Duodenal mucosa (tissue), 2 donors: ENCODE results near the gene LCE1B.

Experiments used
- H3K27ac ChIP-seq: one replicate; pipeline ENCODE4 v1.7.0; 2013; ENCODE audit warnings: low read depth, low read length
- H3K27me3 ChIP-seq, 2 donors: one replicate each; pipeline ENCODE4 v1.7.0; 2013; ENCODE audit warnings: low read length in 2 of 2, control low read depth in 1 of 2; ENCODE audit not compliant: insufficient read depth in 2 of 2, control insufficient read depth in 1 of 2
- H3K36me3 ChIP-seq, 2 donors: one replicate each; pipeline ENCODE4 v1.7.0; 2013; ENCODE audit warnings: low read length in 2 of 2, control low read depth in 1 of 2; ENCODE audit not compliant: insufficient read depth in 2 of 2, control insufficient read depth in 1 of 2
- H3K4me1 ChIP-seq, 2 donors: one replicate each; pipeline ENCODE4 v1.7.0; 2013; ENCODE audit warnings: low read length in 2 of 2, control low read depth in 1 of 2; ENCODE audit not compliant: insufficient read depth in 2 of 2, control insufficient read depth in 1 of 2
- H3K4me3 ChIP-seq, 2 donors: one replicate each; pipeline ENCODE4 v1.7.0; 2013; ENCODE audit warnings: low read length in 2 of 2, low read depth in 1 of 2
- H3K9ac ChIP-seq, 2 donors: one replicate each; pipeline ENCODE4 v1.7.0; 2013; ENCODE audit warnings: low read length in 2 of 2, low read depth in 1 of 2
- H3K9me3 ChIP-seq, 2 donors: one replicate each; pipeline ENCODE4 v1.7.0; 2013; ENCODE audit warnings: low read length in 2 of 2, control low read depth in 1 of 2; ENCODE audit not compliant: control insufficient read depth in 1 of 2

The LCE1B gene, protein sequence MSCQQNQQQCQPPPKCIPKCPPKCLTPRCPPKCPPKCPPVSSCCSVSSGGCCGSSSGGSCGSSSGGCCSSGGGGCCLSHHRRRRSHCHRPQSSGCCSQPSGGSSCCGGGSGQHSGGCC

DNA sequence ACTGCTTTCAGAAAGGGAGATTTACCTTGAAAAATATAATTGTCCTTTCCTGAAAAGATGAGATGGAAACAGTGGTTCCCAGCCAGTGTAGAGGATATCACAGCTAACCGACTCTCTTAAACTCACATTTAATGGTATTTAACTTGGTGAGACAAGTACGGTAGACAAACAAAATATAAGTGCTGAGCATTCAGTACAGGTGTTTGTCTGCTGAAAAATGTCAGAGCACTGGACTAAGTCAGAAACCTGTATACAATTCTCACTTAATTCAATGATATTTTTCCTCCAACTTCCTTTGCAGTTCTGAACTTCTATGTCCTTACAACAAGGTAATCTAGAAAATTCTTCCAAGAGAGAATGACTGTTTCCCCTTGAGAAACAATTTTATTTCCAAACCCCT lies at the start of gene LCE1B:
Gene LCE1B, plus strand, starts transcription at position 301 of the 400 bp plus-strand sequence. CDS start 476 bp downstream, outside the sequence.
- Histone ChIP-seq H3K36me3 (no peaks in the 10 kb centered on the region), H3K27ac (no peak within 1 kb of the TSS), H3K4me3 (no peak within 1 kb of the TSS), H3K27me3 (no peaks in the 10 kb centered on the region), H3K9me3 (no peaks in the 10 kb centered on the region), H3K4me1 (no peaks in the 10 kb centered on the region), H3K9ac (no peak within 1 kb of the TSS)

DNA sequence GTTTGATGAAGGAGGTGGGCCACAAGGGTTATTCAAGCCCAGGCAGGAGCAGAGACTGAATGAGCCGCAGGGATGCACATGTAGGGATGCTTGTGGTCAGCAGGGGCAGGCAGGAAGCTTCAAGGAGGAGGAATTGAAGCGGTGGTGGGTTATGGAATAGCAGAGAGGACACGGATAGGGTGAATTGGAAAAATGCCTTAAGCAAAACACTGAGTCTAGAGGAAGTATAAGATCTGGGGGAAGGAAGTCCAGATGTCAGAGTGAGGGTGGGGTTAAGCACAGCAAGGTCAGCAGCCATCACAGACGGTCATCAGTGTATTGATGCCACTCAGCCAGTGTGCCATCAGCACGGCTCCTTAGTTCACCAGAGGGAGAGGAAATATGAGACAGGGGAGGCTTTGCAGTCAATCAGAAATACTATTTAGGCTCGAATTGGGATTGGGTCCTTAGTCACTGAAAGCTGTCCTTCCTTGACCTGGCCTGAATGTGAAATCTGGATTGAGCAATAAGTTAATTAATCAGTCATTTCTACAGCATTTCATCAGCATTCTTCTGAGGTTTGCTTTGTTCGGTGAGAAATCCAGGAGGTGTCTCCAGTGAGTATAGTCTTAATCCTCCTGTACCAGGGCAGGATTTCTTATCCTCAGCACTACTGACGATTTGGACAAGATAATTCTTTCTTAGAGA lies 42.8 kb upstream of the LCE1B start:
- no peak overlapping the region for H3K9ac ChIP-seq
- no peaks in the 10 kb centered on the region for H3K4me1 ChIP-seq
- H3K27ac ChIP-seq: no peak overlapping the region
- no peak overlapping the region for H3K4me3 ChIP-seq
- no peaks in the 10 kb centered on the region for H3K27me3 ChIP-seq
- H3K9me3 ChIP-seq: no peaks in the 10 kb centered on the region
- no peaks in the 10 kb centered on the region for H3K36me3 ChIP-seq

DNA sequence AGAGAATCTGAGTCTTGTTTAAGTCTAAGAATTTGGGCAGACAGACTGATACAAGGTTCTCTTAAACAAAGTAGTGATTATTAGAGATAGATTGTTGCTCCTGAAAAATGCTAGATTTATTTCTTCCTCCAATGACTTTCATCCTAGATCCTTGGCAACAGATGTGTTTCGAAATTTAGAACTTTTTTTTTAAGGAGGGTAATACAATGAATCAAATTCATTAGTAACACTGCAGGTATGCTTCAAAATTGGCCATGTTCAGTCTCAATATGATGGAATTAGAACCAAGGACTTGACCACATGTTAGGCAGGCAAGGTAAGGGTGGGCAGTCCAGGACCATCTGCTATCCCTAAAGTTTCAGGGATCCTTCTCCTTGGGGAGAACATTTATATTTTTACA lies 41.4 kb upstream of the LCE1B start:
- H3K4me1 ChIP-seq: no peaks in the 10 kb centered on the region
- H3K9ac ChIP-seq: no peak overlapping the region
- no peak overlapping the region for H3K4me3 ChIP-seq
- no peaks in the 10 kb centered on the region for H3K27me3 ChIP-seq
- H3K9me3 ChIP-seq: no peaks in the 10 kb centered on the region
- H3K27ac ChIP-seq: no peak overlapping the region
- H3K36me3 ChIP-seq: no peaks in the 10 kb centered on the region

DNA sequence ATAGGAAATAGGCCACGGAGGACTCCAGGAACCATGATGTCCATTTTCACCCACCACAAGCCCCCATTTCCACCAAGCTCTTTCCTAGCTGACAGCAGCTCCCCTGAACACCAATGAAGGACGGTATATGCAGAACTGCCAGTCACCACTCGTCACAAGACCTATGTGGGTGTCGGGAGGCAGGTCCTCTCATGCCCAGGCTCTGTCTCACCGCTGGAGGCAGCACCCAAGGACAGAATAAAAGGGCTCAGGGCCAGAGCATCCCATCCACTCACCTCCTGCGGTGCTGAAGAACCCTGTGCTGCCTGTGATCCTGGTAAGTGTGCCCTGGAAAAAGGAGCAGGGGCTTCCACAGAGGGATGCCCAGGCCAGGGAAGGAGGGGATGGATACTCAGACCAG lies 36.9 kb upstream of the LCE1B start, which contains the start of gene LCE1F:
Gene LCE1F, plus strand, starts transcription at position 266 of the 400 bp plus-strand sequence. CDS start 1,232 bp downstream, outside the sequence.
- H3K4me1 ChIP-seq: no peaks in the 10 kb centered on the region
- H3K27me3 ChIP-seq: no peaks in the 10 kb centered on the region
- H3K9ac ChIP-seq: no peak within 1 kb of the TSS
- no peak within 1 kb of the TSS for H3K4me3 ChIP-seq
- H3K9me3 ChIP-seq: no peaks in the 10 kb centered on the region
- no peaks in the 10 kb centered on the region for H3K36me3 ChIP-seq
- no peak within 1 kb of the TSS for H3K27ac ChIP-seq

DNA sequence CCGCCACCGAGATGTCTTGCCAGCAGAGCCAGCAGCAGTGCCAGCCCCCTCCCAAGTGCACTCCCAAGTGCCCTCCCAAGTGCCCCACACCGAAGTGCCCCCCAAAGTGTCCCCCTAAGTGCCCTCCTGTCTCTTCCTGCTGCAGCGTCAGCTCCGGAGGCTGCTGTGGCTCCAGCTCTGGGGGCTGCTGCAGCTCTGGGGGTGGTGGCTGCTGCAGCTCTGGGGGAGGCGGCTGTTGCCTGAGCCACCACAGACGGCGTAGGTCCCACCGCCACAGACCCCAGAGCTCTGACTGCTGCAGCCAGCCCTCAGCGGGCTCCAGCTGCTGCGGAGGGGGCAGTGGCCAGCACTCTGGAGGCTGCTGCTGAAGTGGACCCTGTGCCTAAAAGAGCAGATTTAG lies 35.4 kb upstream of the LCE1B start:
- Histone ChIP-seq H3K9ac (no peak overlapping the region), H3K4me3 (no peak overlapping the region), H3K36me3 (no peaks in the 10 kb centered on the region), H3K4me1 (no peaks in the 10 kb centered on the region), H3K9me3 (no peaks in the 10 kb centered on the region), H3K27ac (no peak overlapping the region), H3K27me3 (no peaks in the 10 kb centered on the region)

DNA sequence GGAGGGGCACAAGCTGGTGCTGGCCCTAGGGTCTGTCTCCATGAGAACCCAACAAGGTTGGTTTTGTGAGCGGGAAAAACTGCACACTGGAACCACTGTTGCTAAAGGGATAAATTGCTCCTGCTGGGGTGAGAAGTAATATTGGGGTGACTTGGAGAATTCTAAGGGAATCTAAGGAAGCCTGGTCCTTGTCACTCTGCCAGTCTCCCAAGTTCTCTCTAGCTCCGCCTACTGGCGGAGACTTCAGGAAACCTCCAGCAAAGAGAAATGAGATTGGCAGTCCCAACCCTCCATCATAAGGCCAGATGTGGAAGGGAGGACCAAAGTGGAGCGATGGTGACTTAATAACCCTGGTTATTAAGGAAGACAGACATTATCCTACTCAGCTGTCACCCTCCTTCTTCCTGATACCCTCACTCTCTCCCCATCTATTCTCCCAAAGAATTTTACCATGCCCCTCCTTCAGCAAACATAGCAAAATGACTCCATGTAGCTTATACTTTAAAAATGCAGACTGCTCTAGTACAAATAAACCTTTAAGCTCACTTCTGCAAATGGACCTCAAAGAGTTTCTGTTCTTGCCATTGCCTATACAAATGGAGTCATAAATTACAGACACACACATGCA lies 34.1 kb upstream of the LCE1B start:
- Histone ChIP-seq H3K4me3 (no peak overlapping the region), H3K27me3 (no peaks in the 10 kb centered on the region), H3K4me1 (no peaks in the 10 kb centered on the region), H3K9me3 (no peaks in the 10 kb centered on the region), H3K36me3 (no peaks in the 10 kb centered on the region), H3K27ac (no peak overlapping the region), H3K9ac (no peak overlapping the region)

DNA sequence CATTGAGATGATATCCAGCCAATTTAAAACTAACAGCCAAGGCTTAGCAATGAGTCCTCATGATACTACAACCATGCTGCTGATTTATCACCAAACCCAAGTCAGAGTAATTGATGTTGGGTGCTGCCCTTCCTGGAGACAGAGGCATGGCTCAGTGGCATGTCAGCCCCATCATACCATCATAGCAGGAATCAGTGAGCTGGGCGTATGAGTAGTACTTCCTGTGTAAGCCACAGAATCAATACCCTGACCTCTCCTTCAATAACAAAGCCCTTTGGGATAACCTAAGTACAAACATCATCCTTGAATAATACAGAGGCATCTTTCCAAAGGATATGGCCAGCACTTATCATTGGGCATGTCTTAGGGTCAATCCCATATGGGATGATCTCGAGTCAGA lies 28.7 kb upstream of the LCE1B start:
- Histone ChIP-seq H3K27ac (no peak overlapping the region), H3K4me3 (no peak overlapping the region), H3K27me3 (no peaks in the 10 kb centered on the region), H3K9me3 (no peaks in the 10 kb centered on the region), H3K36me3 (no peaks in the 10 kb centered on the region), H3K4me1 (no peaks in the 10 kb centered on the region), H3K9ac (no peak overlapping the region)

DNA sequence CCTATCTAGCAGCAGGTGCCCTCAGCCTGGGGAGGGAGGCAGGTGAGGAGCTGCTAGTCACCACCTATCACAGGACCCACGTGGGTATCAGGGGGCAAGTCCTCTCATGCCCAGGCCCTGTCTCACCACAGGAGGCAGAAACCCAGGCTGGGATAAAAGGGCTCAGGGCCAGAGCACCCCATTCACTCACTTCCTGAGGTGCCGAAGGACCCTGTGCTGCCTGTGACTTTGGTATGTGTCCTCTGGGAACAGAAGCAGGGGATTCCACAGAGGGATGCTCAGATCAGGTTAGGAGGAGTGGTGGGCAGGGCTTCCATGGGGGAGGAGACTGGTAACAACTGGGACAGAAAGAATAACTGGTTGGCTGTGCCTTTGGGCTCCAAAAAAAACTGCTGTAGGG lies 25.7 kb upstream of the LCE1B start, which contains the start of gene LCE1E:
Gene LCE1E, plus strand, starts transcription at position 181 of the 400 bp plus-strand sequence. CDS start 1,043 bp downstream, outside the sequence.
- H3K9me3 ChIP-seq: no peaks in the 10 kb centered on the region
- H3K9ac ChIP-seq: no peak within 1 kb of the TSS
- H3K36me3 ChIP-seq: no peaks in the 10 kb centered on the region
- H3K27ac ChIP-seq: no peak within 1 kb of the TSS
- H3K27me3 ChIP-seq: no peaks in the 10 kb centered on the region
- no peaks in the 10 kb centered on the region for H3K4me1 ChIP-seq
- H3K4me3 ChIP-seq: no peak within 1 kb of the TSS

DNA sequence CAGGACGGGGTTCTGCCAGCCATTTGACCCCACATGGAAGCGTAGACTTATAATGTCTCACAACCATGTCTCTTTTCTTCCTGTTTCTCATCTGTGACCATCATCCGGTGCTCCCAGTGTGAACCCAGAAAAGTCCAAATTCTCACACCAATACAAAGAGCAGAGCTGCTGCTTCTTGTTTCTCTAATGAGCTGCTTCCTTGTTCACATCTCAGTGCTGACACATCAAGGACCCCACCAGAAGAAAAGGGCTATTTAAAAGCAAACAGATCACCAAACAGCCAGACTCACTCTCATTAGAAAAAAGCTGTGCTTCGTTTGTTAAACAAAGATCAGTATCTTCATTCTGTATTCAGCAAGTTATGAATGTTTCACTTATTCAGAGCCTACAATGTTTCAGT lies 16.1 kb upstream of the LCE1B start:
- H3K36me3 ChIP-seq: no peaks in the 10 kb centered on the region
- H3K4me3 ChIP-seq: no peak overlapping the region
- no peaks in the 10 kb centered on the region for H3K9me3 ChIP-seq
- no peak overlapping the region for H3K27ac ChIP-seq
- no peaks in the 10 kb centered on the region for H3K4me1 ChIP-seq
- H3K27me3 ChIP-seq: no peaks in the 10 kb centered on the region
- H3K9ac ChIP-seq: no peak overlapping the region

DNA sequence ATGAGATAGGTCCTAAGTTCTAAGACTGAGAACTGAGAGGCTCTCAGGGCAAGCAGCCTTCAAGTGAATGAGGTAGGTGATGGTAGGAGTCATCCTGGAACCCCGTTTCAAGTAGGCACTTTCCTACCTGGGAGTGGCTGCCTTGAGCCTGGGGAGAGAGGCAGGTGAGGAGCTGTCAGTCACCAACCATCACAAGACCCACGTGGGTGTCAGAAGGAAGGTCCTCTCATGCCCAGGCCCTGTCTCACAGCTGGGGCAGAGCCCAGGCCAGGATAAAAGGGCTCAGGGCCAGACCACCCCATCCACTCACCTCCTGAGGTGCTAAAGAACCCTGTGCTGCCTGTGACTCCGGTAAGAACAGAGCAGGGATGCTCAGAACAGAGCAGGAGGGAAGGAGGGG lies 15.3 kb upstream of the LCE1B start, which contains the start of gene LCE1D:
Gene LCE1D, plus strand, starts transcription at position 301 of the 400 bp plus-strand sequence. CDS start 1,074 bp downstream, outside the sequence.
- no peaks in the 10 kb centered on the region for H3K4me1 ChIP-seq
- no peak within 1 kb of the TSS for H3K4me3 ChIP-seq
- no peaks in the 10 kb centered on the region for H3K36me3 ChIP-seq
- no peaks in the 10 kb centered on the region for H3K9me3 ChIP-seq
- no peak within 1 kb of the TSS for H3K27ac ChIP-seq
- H3K27me3 ChIP-seq: no peaks in the 10 kb centered on the region
- no peak within 1 kb of the TSS for H3K9ac ChIP-seq
